GM12878 (cell line): Measurements from ENCODE around the gene APH1B. TPM values are rescaled to one million over a fixed set of nuclear protein-coding genes. Genes with fewer than 3 reads are reported as not detected.

Experiments used
- BACH1 ChIP-seq: fragments of 450-650 bp; IDR thresholded peaks from 2 replicates; pipeline ENCODE4 v1.6.1; 2017; ENCODE audit warnings: mild to moderate bottlenecking, borderline replicate concordance
- BRCA1 ChIP-seq: IDR thresholded peaks from 2 replicates; pipeline ENCODE4 v1.6.1; 2011; ENCODE audit warnings: low read depth, low read length, improper control_type of control experiment
- EED ChIP-seq: sonication (generic); IDR thresholded peaks from 2 replicates; pipeline ENCODE4 v1.6.1; 2016; ENCODE audit warnings: antibody characterized with exemption, low read depth
- ESRRA ChIP-seq: IDR thresholded peaks from 2 replicates; pipeline ENCODE4 v1.6.1; 2012; ENCODE audit warnings: mild to moderate bottlenecking, low read length, improper control_type of control experiment
- GATAD2B ChIP-seq: fragments of 450-650 bp; conservative IDR thresholded peaks from 2 replicates; pipeline ENCODE4 v1.6.1; 2017; ENCODE audit warnings: low read depth, mild to moderate bottlenecking, moderate library complexity
- PML ChIP-seq: IDR thresholded peaks from 2 replicates; pipeline ENCODE4 v1.6.1; 2012; ENCODE audit warnings: low read length, inconsistent platforms
- RAD21 ChIP-seq: IDR thresholded peaks from 2 replicates; pipeline ENCODE4 v1.6.1; 2011; ENCODE audit warnings: mild to moderate bottlenecking, low read depth, low read length, moderate library complexity; ENCODE audit not compliant: insufficient read depth
- SMARCA5 ChIP-seq: fragments of 450-650 bp; IDR thresholded peaks from 2 replicates; pipeline ENCODE4 v1.6.1; 2017; ENCODE audit warnings: mild to moderate bottlenecking
- ZBED1 ChIP-seq: IDR thresholded peaks from 2 replicates; pipeline ENCODE4 v1.6.1; 2016; ENCODE audit warnings: borderline replicate concordance
- polyA plus RNA-seq, 11 experiments: library from polyadenylated mRNA; depleted of rRNA in 4 of 11; unstranded in 6 of 11; stranded (reverse) in 5 of 11; fragments of >200 nt; fragmentation: Nextera tagmentation in 4 of 11; fragmentation: Illumina TruSeq in 1 of 11; extraction: Ambion mirVana in 4 of 11; extraction: Trizol in 1 of 11; gene quantifications; 1 replicate in 1 of 11; 2 replicates in 10 of 11; pipeline versions ENCODE4 v1.2.1 to v1.2.3, GENCODE V29; 2011 to 2016; ENCODE audit warnings: inconsistent platforms in 2 of 11, missing spikeins in 2 of 11, low read depth in 1 of 11
- total RNA-seq, 4 experiments: library from RNA; depleted of rRNA in 3 of 4; stranded (reverse); fragments of >200 nt in 3 of 4; fragmentation: Illumina TruSeq in 1 of 4; extraction: Trizol in 1 of 4; gene quantifications; 2 replicates each; pipeline versions ENCODE4 v1.2.1 to v1.2.3, GENCODE V29; 2013 to 2021
- TF ChIP-seq, protein P1 (sequence below): fragments of 450-650 bp; IDR thresholded peaks from 2 replicates; pipeline ENCODE4 v1.6.1; 2016; ENCODE audit warnings: mild to moderate bottlenecking, moderate library complexity, borderline replicate concordance
- TF ChIP-seq, protein P2 (sequence below): IDR thresholded peaks from 2 replicates; pipeline ENCODE4 v1.6.1; 2012; ENCODE audit warnings: mild to moderate bottlenecking, low read depth, low read length

Gene APH1B
- total and polyA plus RNA-seq, 10 of the 15 experiments (the other 5 are each of a cell fraction or from before 2014, with no cell fraction given): 5.0 to 20.8 (median 11.1) TPM

DNA sequence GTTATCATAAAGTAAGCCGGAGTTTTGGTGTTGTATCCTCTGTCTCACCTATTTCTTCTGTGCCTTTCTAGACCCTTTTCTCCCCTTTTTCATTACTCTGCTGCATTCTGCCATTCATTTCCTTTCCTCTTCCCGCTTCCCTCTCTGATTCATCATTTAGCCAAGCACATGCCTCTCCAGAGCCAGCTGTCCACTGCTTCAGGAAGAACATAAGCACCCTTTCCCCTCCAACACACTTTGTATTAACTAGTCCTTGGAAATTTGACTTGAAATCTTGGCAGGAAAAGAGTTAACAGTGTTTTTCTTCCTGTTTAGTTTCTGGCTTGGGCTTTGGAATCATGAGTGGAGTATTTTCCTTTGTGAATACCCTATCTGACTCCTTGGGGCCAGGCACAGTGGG lies 9.7 kb downstream of the APH1B start (continued):
- TF ChIP-seq, protein P1, sequence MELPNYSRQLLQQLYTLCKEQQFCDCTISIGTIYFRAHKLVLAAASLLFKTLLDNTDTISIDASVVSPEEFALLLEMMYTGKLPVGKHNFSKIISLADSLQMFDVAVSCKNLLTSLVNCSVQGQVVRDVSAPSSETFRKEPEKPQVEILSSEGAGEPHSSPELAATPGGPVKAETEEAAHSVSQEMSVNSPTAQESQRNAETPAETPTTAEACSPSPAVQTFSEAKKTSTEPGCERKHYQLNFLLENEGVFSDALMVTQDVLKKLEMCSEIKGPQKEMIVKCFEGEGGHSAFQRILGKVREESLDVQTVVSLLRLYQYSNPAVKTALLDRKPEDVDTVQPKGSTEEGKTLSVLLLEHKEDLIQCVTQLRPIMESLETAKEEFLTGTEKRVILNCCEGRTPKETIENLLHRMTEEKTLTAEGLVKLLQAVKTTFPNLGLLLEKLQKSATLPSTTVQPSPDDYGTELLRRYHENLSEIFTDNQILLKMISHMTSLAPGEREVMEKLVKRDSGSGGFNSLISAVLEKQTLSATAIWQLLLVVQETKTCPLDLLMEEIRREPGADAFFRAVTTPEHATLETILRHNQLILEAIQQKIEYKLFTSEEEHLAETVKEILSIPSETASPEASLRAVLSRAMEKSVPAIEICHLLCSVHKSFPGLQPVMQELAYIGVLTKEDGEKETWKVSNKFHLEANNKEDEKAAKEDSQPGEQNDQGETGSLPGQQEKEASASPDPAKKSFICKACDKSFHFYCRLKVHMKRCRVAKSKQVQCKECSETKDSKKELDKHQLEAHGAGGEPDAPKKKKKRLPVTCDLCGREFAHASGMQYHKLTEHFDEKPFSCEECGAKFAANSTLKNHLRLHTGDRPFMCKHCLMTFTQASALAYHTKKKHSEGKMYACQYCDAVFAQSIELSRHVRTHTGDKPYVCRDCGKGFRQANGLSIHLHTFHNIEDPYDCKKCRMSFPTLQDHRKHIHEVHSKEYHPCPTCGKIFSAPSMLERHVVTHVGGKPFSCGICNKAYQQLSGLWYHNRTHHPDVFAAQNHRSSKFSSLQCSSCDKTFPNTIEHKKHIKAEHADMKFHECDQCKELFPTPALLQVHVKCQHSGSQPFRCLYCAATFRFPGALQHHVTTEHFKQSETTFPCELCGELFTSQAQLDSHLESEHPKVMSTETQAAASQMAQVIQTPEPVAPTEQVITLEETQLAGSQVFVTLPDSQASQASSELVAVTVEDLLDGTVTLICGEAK: no peak
- no peak for TF ChIP-seq SMARCA5
- TF ChIP-seq, protein P2, sequence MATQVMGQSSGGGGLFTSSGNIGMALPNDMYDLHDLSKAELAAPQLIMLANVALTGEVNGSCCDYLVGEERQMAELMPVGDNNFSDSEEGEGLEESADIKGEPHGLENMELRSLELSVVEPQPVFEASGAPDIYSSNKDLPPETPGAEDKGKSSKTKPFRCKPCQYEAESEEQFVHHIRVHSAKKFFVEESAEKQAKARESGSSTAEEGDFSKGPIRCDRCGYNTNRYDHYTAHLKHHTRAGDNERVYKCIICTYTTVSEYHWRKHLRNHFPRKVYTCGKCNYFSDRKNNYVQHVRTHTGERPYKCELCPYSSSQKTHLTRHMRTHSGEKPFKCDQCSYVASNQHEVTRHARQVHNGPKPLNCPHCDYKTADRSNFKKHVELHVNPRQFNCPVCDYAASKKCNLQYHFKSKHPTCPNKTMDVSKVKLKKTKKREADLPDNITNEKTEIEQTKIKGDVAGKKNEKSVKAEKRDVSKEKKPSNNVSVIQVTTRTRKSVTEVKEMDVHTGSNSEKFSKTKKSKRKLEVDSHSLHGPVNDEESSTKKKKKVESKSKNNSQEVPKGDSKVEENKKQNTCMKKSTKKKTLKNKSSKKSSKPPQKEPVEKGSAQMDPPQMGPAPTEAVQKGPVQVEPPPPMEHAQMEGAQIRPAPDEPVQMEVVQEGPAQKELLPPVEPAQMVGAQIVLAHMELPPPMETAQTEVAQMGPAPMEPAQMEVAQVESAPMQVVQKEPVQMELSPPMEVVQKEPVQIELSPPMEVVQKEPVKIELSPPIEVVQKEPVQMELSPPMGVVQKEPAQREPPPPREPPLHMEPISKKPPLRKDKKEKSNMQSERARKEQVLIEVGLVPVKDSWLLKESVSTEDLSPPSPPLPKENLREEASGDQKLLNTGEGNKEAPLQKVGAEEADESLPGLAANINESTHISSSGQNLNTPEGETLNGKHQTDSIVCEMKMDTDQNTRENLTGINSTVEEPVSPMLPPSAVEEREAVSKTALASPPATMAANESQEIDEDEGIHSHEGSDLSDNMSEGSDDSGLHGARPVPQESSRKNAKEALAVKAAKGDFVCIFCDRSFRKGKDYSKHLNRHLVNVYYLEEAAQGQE: no peak
- no peak for TF ChIP-seq RAD21
- TF ChIP-seq PML: no peak
- no peak for TF ChIP-seq BACH1
- no peak for TF ChIP-seq ZBED1
- no peak for TF ChIP-seq ESRRA
- TF ChIP-seq GATAD2B: no peak
- TF ChIP-seq EED: no peak
- no peak for TF ChIP-seq BRCA1
